GM18870 (cell line): ENCODE data around the gene SLC2A9.

Source experiments
- ATAC-seq: cut with Tn5 transposase; IDR thresholded peaks from one replicate; pipeline ENCODE4 v1.9.1; 2021; ENCODE audit warnings: moderate library complexity; ENCODE audit not compliant: unreplicated experiment

The SLC2A9 gene

GRCh38 chr4:9969526-9970398, 51.5 kb downstream of the SLC2A9 start:
- peak; percentile 27 for ATAC-seq

- ATAC-seq = no peak
These were observed 52.8 kb downstream of the SLC2A9 start for GRCh38 chr4:9968472-9968871.

GRCh38 chr4:9964879-9965278, 56.4 kb downstream of the SLC2A9 start:
- ATAC-seq = no peak

GRCh38 chr4:9963328-9963727, 58.0 kb downstream of the SLC2A9 start:
- no peak for ATAC-seq

- ATAC-seq = no peak
These were observed 58.5 kb downstream of the SLC2A9 start for GRCh38 chr4:9962611-9963314.

GRCh38 chr4:9954468-9954867, 66.8 kb downstream of the SLC2A9 start:
- ATAC-seq = no peak

- no peak for ATAC-seq
These were observed 68.2 kb downstream of the SLC2A9 start for GRCh38 chr4:9953089-9953488.

GRCh38 chr4:9952415-9952950, 68.8 kb downstream of the SLC2A9 start:
- ATAC-seq = no peak

- no peak for ATAC-seq
These were observed 71.7 kb downstream of the SLC2A9 start for GRCh38 chr4:9949573-9949972.

GRCh38 chr4:9947168-9948062, 73.9 kb downstream of the SLC2A9 start:
- no peak for ATAC-seq

GRCh38 chr4:9946170-9946569, 75.1 kb downstream of the SLC2A9 start:
- no peak for ATAC-seq

GRCh38 chr4:9944431-9945425, 76.6 kb downstream of the SLC2A9 start:
- ATAC-seq = no peak

GRCh38 chr4:9943761-9944160, 77.5 kb downstream of the SLC2A9 start:
- ATAC-seq = no peak

GRCh38 chr4:9942921-9943600, 78.2 kb downstream of the SLC2A9 start:
- no peak for ATAC-seq

- no peak for ATAC-seq
These were observed 79.2 kb downstream of the SLC2A9 start for GRCh38 chr4:9942139-9942538.

- no peak for ATAC-seq
These were observed 81.3 kb downstream of the SLC2A9 start for GRCh38 chr4:9940041-9940440.

- no peak for ATAC-seq
These were observed 82.4 kb downstream of the SLC2A9 start for GRCh38 chr4:9938933-9939332.

GRCh38 chr4:9937078-9937477, 84.2 kb downstream of the SLC2A9 start:
- ATAC-seq = no peak

- ATAC-seq = no peak
These were observed 85.1 kb downstream of the SLC2A9 start for GRCh38 chr4:9936129-9936644.
